Right lobe of liver (tissue), 4 donors: Measurements from ENCODE around the gene EFHD1.

Experiments
- POLR2A ChIP-seq: fragments of 450-650 bp; IDR thresholded peaks from one replicate; pipeline ENCODE4 v1.6.1; 2017; ENCODE audit warnings: antibody characterized with exemption, mild to moderate bottlenecking
- TF ChIP-seq, protein P1 (sequence below), 4 donors: fragments of 200-600 bp in 3 of 4; fragments of 450-650 bp in 1 of 4; IDR thresholded peaks; one replicate each; pipeline versions ENCODE4 v1.5.1 to v1.8.0; 2016 to 2022; ENCODE audit warnings: antibody characterized with exemption in 4 of 4, mild to moderate bottlenecking in 2 of 4
- donor health status: DM: no; HTN: no; CAD: no.
- donor health status: DM: no; HTN: no; CAD: no.
- donor health status: DM: no; HTN: yes; CAD: no.

DNA sequence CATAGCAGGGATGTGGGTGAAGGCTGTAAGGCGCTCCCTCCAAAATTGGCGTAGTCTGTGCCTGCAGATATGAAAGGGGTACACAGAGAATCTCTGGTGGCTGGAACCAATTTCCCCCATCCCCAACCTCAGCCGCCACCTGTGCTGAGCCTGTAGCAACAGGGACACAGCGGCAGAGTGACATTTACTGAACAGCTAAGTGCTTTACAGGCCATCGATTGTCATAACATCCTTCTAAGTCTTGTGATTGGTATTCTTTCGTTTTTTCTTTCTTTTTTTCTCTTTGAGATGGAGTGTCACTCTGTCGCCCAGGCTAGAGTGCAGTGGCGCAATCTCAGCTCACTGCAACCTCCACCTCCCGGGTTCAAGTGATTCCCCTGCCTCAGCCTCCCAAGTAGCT, 12.2 kb upstream of the EFHD1 start:
- TF ChIP-seq, protein P1, sequence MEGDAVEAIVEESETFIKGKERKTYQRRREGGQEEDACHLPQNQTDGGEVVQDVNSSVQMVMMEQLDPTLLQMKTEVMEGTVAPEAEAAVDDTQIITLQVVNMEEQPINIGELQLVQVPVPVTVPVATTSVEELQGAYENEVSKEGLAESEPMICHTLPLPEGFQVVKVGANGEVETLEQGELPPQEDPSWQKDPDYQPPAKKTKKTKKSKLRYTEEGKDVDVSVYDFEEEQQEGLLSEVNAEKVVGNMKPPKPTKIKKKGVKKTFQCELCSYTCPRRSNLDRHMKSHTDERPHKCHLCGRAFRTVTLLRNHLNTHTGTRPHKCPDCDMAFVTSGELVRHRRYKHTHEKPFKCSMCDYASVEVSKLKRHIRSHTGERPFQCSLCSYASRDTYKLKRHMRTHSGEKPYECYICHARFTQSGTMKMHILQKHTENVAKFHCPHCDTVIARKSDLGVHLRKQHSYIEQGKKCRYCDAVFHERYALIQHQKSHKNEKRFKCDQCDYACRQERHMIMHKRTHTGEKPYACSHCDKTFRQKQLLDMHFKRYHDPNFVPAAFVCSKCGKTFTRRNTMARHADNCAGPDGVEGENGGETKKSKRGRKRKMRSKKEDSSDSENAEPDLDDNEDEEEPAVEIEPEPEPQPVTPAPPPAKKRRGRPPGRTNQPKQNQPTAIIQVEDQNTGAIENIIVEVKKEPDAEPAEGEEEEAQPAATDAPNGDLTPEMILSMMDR (IDR thresholded peaks at IDR 0.05) = no peak
- no peak for TF ChIP-seq POLR2A
